CD4-positive, alpha-beta T cell treated with Interleukin-12 subunit alpha and Interleukin-12 subunit beta, for 1 hour (primary cell): ENCODE data around the gene AFDN.

Experiments used
- DNase-seq: peaks from one replicate; pipeline ENCODE4 v3.0.0-alpha.2; 2020

Gene AFDN, protein sequence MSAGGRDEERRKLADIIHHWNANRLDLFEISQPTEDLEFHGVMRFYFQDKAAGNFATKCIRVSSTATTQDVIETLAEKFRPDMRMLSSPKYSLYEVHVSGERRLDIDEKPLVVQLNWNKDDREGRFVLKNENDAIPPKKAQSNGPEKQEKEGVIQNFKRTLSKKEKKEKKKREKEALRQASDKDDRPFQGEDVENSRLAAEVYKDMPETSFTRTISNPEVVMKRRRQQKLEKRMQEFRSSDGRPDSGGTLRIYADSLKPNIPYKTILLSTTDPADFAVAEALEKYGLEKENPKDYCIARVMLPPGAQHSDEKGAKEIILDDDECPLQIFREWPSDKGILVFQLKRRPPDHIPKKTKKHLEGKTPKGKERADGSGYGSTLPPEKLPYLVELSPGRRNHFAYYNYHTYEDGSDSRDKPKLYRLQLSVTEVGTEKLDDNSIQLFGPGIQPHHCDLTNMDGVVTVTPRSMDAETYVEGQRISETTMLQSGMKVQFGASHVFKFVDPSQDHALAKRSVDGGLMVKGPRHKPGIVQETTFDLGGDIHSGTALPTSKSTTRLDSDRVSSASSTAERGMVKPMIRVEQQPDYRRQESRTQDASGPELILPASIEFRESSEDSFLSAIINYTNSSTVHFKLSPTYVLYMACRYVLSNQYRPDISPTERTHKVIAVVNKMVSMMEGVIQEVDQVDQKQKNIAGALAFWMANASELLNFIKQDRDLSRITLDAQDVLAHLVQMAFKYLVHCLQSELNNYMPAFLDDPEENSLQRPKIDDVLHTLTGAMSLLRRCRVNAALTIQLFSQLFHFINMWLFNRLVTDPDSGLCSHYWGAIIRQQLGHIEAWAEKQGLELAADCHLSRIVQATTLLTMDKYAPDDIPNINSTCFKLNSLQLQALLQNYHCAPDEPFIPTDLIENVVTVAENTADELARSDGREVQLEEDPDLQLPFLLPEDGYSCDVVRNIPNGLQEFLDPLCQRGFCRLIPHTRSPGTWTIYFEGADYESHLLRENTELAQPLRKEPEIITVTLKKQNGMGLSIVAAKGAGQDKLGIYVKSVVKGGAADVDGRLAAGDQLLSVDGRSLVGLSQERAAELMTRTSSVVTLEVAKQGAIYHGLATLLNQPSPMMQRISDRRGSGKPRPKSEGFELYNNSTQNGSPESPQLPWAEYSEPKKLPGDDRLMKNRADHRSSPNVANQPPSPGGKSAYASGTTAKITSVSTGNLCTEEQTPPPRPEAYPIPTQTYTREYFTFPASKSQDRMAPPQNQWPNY (N-terminal part only)

DNA sequence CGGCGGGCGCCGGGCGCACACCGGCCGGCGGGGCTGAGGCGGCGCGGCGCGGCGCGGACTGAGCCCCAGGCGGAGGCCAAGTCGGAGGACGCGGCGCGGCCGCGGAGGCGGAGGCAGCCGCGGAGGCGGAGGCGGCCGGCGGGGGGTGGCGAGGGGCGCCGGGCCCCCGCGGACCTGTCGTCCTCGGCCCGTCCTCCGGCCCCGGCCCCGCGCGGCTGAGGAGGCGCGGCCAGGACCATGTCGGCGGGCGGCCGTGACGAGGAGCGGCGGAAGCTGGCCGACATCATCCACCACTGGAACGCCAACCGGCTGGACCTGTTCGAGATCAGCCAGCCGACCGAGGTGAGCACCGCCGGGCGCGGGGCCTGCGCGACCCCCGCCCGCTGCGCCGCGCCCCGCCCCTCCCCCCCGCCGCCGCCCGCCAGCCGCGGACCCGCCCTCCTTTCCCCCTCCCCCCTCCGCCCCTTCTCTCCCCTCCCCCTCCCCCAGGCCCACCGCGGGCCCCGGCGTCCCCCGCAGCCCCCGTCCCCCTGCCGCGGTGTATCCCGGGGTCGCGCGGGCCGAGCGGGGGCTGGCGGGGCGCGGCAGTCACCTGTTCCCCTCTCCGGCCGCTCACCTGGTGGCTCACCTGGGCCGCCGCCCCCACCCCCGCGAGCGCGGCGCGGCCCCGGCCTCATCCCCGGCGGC lies at the start of gene AFDN:
AFDN (plus strand) TSS at position 16 of the 687 bp plus-strand sequence; CDS start at position 238, 222 bp downstream.
- peak; percentile 22 for DNase-seq

DNA sequence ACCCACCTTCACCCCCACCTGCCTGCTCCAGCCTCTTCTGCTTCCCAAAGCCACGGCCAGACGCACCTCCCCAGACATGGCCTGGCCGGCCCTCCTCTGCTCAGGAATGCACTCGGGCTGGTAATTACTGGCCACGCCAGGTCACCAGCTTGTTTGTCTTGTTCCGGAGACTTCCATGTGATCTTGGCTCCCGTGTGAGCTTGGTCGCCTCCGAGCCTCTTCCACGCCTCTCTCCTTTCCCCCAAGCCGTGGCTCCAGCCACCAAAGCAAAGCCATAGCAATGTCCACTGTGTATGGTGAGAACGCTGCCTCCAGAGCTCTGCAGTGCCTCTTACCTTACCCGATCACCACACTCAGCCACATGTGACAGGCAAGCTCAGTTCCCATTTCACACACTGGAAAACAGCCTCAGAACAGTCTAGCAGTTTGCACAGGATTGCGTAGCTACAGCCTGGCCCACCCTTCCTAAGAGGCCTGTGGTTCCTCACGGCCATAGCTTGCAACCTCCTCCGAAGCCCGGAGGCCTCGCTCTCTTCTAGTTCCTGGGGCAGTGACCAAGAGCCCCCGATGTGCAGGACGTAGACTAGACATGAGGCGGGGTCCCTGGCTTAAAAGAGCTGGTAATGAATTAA lies 48.1 kb upstream of the AFDN start:
- no peak for DNase-seq

DNA sequence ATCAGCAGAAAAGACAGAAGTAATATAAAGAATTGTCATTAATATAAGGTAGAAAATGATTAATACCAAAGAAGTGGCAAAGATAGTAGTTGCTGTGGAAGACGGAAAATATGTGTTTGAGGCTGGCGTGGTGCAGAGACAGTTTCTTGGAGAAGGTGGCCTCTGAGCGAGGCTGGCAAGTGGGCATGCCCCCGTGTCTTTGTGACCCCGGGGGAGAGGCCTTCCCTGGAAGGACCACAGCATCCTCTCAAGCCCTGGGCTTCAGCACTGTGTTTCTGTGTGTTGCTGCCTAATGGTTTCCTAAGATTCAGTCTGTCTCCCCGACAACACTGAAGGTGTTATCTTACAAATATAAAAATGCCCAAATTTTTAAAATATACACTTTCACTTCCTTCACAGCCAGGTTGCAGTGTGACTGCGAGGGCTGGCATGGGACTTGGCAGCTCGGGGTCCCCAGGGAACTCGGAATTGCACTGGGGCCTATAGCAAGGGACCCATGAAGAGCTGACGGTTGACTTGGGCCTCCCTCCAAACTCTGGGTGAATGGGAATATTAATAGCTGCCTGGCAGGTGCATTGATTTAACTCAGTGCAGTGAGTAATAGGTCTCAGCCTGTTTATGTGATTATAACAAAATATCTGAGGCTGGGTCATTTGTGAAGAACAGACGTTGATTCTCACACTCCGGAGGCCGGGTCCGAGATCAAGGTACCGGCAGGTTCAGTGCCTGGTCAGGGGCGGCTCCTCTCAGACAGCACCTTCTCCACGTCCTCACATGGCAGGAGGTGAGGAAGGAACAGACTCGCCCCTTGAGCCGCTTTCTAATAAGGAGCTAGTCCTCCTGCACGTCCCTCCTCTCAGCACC lies 47.4 kb upstream of the AFDN start:
- DNase-seq = no peak

DNA sequence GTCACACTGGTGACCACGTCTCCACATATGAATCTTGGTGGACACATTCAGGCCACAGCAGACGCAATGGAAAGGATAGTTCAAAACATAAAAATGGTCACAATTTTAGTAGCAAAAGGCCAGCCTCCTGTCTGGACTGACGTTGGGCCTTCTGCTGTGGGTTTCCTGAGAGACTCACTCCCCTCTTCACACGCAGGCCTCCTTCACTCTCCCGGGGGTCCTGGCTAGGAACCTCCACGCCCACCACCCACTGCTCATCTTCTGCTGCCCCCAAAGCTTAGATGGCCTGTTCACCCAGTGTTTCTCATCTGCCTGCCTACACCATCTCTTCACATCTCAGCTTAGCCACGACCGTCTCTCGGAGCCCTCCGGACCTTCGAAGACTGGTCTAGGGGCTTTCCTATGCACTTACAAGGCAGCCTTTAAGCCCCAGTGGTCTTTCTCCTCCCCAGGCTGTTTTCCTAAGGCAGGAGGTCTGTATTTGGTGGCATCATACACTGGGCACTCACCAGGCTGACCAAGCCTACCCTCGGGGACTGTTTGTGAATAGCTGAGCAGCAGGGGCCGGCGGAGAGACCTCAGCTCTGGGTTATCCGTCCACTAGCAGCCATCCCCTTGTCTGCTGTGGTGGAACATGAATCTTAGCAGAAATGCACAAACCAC lies 46.6 kb upstream of the AFDN start:
- DNase-seq = no peak

DNA sequence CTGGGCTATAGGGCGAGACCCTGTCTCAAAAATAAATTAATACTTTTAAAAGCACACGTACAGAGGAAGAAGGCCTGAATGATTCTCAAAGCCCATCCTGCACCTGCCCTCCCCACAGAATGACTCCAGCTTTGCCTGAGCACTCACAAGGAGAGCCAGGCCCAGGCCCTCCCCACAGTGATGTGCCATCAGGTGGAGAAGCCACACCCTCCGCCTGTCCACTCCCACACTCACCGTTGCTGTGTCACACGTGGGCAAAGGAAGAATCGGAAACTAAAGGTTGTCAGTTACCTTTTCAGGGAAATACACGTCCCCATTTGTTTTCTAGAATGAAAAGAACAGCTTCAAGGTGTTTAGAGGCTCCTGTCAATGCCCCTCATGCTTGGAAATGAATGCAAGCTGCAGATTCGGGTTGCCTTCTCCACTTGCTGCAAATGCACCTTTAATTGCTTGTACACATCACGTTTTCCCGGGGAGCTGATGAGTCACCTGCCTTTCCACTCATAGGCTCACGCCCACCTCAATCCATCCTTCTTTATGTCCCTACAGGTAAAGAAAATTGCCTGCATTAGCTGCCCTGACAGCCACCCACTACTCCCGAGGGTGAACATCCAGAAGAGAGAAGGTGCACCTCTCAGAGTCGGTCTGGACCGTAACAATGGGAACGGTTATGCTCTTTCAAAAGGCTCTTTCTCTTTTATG lies 45.5 kb upstream of the AFDN start:
- no peak for DNase-seq

DNA sequence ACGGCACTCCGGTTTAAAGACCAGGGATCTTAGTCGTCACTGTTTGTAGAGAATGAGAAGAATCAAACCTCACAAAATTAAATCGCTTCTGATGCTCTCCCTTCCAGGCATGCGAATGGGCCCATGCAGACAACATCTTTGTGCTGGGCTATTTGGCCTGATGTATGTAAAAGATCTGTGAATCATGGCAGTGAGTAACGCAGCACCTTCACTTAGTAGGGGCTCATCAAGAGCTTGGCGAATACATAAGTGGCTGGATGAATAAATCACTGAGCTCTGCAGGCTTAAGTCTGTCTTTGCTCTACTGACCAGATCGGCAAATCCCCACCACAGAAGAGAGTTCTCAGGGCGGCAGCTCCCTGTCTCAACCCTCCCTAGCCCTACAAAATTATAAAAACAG lies 44.8 kb upstream of the AFDN start:
- no peak for DNase-seq

DNA sequence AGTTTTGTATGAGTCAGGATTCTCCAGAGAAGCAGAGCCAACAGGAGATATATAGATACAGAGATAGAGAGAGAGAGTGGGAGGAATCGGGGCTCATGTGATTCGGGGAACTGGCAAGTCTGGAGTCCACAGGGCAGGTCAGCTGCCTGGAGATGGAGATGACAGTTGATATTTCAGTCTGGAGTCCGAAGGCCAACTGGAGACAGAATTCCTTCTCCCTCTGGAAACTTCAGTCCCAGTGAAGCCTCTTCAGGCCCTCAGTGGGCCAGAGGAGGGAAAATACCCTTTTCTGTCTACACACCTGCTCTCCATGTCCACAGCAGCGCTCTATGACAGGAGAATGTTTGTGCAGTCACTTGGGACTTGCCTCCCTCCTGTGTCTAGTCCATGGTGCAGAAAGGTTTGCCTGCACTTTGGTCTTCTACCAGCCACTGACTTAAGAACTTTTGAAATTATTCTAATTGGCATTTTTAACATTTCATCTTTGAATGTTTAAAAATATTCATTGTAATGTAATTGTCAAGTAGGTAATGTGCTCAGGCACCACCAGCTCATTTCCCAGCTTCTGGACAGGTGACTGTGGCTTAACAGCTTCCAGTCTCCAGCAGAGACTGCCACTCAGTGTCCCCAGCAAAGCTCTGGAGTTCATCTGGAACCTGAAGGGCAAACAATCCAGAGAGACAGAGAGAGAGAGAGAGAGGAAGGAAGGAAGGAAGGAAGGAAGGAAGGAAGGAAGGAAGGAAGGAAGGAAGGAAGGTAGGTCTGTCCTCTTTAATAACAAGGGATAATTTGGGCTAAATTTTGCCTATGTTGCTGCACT lies 43.8 kb upstream of the AFDN start:
- DNase-seq = no peak

DNA sequence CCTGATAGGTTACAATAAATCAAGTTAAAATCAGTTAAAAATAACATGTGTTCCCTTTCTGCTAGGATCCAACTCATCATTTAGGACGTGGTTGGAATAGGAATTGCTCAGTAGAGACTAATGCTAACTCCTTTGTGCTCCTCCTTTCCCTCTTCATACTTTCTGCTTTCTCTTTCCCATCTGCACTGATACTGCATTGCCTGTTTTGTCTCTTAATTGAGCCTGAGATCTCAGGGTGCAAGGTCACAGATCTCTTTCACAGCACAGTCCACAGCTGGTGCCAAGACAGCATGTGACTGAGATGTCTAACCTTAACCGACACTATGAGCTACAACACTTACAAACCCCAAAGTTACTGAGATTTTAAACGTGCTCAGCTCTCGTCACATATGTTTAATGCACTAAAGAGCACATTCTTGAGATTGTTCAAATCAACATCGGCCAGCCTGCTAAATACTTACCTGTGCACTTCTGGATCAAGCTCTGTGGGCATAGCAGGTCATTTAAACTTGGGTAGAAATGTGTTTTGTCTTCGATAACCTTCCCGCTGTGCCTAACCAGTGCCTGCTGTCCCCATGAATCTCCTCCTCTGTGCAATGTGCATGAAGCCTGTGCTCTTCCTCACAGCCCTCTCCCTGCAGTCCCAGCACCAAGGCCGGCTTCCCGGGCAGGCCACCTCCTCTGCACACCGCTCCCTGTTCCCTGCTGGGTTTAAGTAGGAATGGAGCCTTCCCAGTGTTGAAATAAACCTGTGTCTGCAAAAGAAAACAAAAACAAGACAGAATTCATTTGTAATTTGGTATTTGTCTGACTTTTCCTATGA lies 39.6 kb upstream of the AFDN start:
- no peak for DNase-seq

DNA sequence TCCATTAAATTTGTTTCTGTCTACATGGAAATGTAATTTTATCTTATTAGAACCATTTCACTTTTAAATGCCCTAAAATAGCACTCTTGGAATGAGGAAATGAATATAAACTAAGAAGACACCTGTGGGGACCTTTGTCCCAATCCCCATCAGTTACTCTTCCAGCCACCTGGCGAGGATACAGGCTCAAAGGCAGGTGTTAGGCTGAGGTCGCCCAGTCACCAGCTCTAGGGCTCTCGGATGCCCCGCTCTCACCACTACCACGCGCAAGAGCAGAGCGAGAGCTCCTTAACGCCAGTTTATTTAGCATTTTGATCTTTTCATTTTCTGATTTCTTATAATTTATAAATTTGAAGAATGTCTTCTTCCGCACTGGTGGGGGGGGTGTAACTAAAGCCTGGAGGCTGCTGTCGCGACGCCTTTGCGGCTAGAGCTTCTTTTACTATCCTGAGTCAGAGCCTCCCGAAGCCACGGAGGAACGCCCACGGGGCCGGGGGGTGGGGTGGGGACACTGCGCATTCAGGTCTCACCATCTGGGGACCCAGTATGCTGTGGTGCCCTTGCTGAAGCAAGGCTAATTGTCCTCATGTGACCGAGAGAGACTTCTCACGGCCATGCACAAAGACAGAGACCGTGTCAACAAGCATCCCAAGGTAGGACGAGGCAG lies 38.7 kb upstream of the AFDN start:
- no peak for DNase-seq

DNA sequence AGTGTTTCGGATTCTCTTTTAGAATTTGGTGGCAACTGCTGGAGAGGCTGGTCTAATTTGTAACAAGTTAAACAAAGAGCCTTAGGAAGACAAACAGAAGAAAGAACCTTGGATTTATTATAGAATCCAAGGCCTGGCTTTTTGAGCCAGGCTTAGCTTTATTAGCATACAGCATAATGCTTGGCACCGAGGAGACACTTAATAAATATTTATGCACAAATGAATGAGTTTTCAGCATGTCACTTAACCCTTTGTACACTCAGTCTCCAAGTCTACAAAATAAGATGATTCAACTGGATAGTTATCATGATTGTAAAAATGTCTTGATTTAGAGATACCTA lies 38.2 kb upstream of the AFDN start:
- DNase-seq = no peak

DNA sequence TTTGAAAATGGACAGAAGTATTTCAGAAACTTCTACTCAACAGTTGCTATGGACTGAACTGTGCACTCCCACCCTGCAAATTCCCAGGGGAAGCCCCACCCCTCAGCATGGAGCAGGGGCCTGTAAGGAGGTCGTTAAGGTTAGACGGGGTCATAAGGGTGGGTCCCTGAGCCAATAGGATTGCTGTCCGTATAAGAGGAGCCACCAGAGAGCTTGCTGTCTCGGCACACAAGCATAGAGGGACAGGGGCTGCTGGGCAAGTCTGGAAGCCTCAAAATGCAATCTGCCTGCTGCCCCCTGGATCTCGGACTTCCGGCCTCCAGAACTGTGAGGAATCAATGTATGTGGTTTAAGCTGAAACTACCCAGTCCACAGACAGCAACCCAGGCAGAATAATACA lies 37.4 kb upstream of the AFDN start:
- DNase-seq = no peak

DNA sequence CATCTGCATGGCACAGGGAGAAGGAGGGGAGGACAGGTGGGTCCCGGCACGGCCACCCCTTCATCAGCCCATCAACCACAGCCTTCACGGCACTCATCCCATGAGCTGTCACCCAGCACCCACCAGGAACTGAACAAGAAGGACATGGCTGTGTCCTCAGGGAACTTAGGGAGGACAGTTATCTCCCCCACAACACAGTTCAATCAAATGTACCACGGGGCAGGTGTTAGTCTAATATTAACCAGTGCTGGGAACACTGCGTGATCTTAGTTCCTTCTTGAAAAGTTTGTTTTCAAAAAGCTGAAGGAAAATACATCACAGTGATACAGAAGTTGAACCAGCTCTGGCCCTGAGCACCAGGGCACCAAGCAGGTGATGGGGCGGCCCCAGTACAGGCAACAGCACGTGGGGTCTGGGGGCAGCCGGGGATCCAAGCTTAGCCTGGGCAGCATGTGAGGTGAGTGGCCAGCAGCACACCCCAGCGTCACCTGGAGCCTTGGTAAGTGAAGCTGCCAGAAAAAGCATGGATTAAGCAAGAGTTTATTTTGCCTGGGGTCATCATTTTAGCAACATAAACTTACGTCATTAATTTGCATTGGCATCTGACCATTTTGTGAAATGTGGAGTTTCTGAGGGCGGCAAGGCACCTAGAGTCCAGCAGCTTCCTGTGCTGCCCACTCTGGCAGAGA lies 35.5 kb upstream of the AFDN start:
- no peak for DNase-seq

DNA sequence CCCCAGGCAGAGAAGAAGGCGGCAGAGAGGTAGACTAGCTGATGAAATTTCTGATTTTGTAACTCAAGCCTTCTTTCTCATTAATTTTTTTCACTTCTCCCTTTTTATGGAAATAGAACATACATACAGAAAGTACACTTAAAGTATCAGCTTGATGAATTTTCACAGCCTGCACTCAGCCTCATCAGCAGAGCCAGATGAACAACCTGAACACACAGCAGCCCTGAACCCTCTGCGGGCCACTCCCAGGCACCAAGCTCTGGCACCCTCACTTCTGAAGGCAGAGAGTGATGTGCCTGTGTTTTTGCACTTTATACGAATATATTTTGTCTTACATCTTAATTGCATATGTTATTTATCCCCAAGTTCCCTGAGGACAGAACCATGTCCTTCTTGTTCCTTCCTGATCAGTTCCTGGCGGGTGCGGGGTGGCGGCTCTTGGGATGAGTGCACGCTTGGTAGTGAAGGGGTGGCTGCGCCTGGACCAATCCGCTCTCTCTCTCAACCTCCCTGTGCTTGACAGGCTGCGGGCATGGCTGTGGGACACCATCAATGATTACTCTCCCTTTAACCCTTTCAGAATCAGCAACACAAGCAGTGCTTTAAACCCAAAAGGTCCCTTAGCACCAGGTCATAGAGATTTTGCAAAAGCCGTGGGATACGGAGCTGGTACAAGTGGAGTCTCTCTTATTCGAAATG lies 34.8 kb upstream of the AFDN start:
- DNase-seq = no peak

DNA sequence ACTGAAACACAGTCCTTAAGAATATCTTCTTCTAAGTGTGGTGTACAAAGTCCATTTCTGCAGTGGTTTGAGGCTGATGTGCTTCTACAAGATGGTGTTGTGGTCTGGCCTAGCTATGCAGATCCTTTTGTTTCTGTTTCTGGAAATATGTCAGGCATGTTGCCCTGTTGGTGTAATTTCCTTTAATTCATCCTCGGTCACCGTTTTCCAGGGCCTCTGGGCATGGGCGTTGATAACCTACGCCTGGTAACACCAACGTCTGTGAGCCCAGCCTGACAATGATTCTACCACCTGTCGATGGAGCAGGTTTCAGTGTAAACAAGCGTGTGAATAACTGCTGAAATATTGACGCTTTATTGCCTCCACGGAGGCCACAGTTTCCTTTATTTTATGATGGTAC lies 33.3 kb upstream of the AFDN start:
- DNase-seq = no peak

DNA sequence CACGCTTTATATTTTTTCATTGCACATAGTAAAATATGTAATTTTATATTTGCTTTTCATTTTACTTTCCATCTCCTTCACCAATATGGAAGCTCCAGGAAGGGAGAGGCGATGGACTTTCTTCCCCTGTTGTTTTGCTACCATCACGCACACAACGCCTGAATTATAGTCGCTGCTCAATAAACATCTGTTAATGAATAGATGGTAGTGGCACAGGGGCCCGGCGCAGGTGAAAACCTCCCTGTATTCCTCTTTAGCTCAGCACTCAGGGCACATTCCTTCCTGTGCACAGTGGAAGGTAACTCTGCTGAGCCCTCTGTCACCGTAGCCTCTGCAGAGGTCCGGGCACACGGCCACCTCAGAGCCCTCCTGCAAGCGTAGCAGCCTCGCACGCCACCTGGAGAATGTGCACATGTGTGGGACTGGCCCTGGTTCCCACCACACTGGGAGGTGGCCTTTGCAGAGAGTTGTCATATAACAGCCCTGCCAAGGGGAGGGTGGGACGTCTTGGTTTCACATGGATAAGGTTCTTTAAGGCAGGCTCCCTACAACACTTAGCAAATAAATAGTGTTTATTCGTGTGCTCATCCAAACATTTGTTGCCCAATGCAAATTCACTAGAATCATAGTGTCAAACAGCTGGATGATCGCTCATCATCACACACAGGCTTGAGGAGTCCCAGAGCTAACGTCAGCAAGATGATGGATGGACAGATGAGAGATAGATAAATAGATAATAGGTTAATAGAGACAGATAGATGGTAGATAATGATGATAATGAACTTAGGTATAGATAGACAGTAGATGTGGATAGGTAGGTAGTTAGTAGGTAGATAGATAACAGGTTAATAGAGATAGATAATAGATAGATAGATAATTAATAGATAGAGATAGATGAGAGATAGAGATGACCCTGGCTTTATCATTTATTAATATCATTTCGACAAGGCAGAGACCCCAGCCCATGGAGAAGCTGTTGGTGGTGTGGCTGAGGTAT lies 32.3 kb upstream of the AFDN start:
- no peak for DNase-seq
